SK-N-MC (cell line): ENCODE measurements around the gene NINJ2.

Experiments
- EZH2 ChIP-seq: fragments of 200-600 bp; sonication (generic); IDR thresholded peaks from one replicate; pipeline ENCODE4 v1.6.1; 2017; ENCODE audit warnings: antibody characterized with exemption
- FOXP2 ChIP-seq: optimal IDR thresholded peaks from 2 replicates; pipeline ENCODE3; 2011; ENCODE audit warnings: mild to moderate bottlenecking, moderate library complexity; ENCODE audit not compliant: insufficient read depth; ENCODE audit errors: extremely low read length, control extremely low read depth
- POLR2AphosphoS5 ChIP-seq: IDR thresholded peaks from 2 replicates; pipeline ENCODE4 v1.6.1; 2012; ENCODE audit warnings: mild to moderate bottlenecking, low read depth, low read length, borderline replicate concordance

DNA sequence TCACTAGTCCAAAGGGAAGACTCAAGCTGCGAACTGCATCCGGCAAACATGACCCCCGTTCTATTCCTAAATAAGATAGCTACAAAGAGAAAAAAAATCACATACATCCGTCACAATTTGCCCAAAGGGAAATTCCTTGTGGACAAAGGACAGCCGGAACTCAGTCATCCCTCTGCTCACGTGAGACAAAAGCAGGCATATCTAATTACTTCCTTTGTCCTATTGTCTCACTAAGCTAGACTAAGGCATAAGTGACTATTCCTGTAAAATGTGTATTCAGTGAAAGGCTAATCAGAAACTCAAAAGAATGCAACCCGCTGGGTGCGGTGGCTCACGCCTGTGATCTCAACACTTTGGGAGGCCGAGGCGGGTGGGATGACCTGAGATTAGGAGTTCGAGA is 27.2 kb upstream of the NINJ2 start:
- TF ChIP-seq EZH2: no peak
- TF ChIP-seq POLR2AphosphoS5: no peak
- no peak for TF ChIP-seq FOXP2
